ENCODE data around the gene DPP6.
"Not testable (repeated sequence)": the region's sequence is repeated elsewhere in the genome, so short reads cannot be mapped to it uniquely, and the experiment has no call there.

Gene DPP6

DNA sequence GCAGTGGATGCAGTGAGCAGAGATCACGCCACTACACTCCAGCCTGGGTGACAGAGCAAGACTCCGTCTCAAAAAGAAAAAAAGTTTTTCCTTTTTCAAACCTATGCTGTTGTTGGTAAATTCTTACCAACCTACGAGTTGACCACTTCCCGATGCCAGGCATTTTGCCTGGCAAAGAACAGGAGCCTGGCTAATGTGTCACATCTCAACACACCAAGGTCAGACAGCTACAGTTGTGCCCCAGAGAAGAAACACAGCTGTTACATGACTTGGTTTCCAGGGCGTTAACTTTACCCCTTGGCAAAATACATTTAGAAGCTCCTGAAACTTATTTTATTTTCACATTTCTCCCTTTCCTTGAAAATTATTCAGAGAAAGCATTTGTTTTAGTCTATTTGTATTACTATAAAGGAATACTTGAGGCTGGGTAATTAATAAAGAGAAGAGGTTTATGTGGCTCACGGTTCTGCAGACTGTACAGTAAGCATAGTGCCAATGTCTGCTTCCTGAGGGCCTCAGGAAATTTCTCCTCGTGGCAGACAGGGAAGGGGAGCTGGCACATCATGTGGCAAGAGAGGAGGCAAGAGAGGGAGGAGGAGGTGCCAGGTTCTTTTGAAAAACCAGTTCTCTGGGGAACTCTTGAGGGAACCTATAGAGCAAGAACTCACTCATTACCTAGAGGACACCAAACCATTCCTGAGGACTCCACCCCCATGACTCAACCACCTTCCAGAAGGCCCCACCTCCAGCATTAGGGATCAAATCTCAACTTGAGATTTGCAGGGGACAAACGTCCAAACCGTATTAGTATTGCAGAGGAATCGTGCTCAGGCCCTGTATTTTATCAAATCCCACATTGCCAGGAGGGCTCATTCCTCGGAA lies 867.4 kb downstream of the DPP6 start:
- DNase-seq, result no peak

DNA sequence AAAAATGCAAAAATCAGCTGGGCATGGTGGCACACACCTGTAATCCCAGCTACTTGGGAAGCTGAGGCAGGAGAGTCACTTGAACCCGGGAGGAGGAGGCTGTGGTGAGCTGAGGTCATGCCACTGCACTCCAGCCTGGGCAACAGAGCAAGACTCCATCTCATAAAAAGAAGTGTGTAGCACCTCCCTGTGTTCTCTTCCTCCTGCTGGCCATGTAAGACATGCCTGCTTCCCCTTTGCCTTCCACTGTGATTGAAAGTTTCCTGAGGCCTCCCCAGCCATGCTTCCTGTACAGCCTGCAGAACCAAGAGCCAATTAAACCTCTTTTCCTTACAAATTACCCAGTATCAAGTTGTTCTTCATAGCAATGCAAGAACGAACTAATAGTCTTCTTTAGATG lies 870.3 kb downstream of the DPP6 start:
- not testable (repeated sequence) for DNase-seq

DNA sequence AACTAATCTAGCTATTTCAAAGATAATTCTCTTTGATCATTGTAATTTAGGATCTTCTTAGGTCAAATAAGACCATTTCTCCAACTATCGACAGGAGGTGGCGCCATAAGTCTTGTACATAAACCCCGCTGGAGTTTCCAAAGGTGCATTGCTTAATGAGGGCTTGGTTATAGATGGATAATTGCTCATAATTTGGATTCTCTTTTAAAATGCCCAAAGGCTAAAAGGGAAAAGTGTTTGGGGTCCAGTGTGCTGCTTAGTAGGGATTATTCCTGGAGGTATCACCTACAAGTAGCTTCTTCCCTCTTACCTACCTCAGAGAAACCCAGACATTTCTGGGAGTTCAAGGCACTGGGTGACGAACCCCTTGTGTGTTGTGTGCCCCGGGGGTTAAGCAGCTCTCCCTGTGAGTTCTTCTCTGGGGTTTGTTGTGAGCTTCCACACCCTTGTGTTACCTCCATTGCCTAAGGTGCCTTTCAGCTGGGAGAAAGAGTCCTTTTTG lies 875.5 kb downstream of the DPP6 start:
- DNase-seq, result peak; percentile 82

DNA sequence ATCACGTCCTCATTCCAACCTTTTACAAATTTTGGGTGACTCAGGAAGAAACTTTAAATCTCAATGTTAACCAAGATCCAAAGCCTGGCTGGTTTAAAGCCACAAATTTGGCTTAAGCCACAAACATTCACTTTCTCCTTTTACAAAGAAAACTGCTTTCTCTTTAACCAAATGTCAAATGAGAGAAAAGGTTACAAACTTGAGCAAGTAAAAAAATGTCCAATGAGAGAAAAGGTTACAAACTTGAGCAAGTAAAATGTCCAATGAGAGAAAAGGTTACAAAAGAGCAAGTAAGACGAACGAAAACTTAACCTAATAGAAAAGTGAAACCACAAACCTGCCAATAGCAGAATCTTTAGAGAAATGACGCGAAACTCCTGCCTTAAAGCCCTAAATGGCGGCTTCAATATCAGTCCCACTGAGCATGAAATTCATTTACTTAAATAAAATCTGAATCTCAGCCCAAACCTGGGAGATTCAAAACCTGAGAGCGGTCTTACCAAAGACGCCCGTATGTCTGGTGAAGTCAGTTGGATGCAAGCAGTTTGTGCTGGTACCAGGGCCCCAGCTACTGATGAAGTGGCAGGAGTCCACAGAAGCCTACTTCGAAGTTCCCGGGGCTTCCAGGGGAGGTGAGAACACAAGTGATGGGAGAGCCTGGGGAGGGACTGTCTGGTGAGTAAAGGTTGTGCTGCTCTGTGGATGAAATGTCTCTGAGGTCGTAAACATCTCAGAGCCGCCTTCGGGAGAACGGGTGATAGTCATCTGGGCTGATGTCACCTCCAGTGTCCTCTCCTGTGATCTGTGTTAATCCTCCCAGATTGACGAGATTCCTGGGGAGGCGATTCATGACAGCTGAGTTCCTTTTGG lies 876.2 kb downstream of the DPP6 start:
- peak; percentile 97 for DNase-seq

DNA sequence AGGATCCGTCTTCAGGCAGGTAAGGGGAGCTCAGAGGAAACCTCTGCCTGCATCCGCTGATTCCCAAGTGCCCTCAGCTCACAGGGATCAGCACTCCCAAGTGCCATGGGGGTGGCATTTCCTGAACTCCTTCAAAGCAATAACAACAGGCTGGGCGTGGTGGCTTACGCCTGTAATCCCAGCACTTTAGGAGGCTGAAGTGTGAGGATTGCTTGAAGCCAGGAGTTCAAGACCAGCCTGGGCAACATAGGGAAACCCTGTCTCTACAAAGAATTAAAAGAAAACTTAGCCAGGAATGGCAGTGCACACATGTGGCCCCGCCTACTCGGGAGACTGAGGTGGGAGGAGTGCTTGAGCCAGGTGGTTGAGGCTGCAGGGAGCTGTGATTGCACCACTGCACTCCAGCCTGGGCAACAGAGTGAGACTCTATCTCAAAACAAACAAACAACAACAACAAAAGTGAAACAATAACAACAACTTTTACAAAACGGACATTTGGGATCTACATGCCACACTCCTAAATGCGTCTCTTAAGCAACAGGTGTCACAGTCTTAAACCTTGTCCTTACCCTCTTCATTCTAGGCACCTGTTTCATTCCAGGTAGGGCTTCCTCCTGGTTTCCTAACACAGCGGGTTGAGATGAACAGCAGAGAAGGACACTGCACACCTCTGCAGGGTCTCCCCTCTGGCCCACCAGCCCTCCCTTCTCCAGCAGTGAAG lies 877.0 kb downstream of the DPP6 start:
- DNase-seq, result no peak

DNA sequence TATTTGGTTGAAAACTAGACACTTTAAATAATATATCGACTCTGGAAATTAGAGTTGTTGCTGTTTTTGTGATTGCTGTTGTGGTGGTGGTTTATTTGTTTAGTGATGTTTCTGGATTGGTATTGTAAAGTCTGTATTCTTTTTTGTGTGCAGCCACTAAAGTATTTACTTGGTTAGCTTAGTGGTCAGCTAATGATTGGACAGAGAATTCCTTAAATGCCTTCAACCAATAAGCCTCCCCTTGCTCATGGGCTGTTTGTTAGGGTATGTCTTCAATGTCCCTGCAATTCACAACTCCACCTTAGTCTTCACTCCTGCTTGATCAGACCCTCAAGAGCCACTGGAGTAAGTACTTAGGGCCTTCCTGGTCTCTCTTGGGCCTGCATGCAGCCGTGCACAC lies 879.7 kb downstream of the DPP6 start:
- DNase-seq, result no peak

DNA sequence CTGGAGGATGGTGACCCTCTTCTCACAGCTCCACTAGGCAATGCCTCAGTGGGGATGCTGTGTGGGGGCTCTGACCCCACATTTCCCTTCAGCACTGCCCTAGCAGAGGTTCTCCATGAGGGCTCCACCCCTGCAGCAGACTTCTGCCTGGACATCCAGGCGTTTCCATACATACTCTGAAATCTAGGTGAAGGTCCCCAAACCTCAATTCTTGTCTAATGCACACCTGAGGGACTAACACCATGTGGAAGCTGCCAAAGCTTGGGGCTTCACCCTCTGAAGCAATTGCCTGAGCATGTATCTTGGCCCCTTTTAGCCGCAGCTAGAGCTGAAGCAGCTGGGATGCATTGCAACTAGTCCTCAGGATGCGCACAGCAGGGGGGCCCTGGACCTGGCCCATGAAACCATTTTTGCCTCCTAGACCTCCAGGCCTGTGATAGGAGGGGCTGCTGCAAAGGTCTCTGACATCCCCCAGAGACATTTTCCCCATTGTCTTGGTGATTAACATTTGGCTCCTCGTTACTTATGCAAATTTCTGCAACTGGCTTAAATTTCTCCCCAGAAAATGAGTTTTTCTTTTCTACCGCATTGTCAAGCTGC lies 882.3 kb downstream of the DPP6 start:
- DNase-seq, result not testable (repeated sequence)

DNA sequence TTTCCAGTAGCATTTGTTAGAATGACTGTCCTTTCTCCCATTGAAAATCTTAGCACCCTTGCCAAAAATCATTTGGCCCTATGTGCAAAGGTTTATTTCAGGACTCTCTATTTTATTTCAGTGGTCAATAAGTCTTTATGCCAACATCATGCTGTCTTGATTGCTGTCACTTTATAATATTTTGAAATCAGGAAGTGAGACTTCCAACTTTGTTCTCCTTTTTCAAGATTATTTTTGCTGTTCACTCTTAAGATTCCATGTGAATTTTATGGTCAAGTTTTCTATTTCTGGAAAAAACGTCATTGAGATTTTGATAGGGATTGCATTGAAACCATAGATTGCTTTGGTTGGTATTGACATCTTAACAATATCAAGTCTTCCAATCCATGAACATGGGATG lies 885.6 kb downstream of the DPP6 start:
- no peak for DNase-seq

DNA sequence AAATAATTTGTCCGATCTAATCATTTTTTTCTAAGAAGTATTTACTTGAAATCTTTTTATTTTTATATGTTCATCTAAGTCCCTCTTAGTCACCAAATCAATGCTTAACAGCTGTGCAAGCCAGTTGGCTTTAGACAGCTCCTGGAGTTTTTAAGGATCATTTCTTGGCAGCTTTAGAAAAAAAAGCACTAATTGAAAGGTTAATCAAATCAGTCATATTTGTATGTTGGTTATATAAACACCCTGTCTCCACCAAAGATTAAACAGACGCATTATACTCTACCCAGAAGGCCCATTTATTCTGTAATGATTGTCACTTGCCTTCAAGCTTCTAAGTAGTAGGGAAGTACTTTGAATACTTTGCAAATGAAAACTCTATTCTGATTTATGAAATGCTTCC lies 890.5 kb downstream of the DPP6 start:
- no peak for DNase-seq
